GM21526 (cell line): ENCODE measurements around the gene IL15RA.

Experiments used
- ATAC-seq: cut with Tn5 transposase; IDR thresholded peaks from one replicate; pipeline ENCODE4 v1.9.1; 2021; ENCODE audit warnings: moderate library complexity; ENCODE audit not compliant: unreplicated experiment, low FRiP score

Gene IL15RA, protein sequence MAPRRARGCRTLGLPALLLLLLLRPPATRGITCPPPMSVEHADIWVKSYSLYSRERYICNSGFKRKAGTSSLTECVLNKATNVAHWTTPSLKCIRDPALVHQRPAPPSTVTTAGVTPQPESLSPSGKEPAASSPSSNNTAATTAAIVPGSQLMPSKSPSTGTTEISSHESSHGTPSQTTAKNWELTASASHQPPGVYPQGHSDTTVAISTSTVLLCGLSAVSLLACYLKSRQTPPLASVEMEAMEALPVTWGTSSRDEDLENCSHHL

GRCh38 chr10:5977471-5978229 is at the start of gene IL15RA:
IL15RA (minus strand) TSS chr10:5977543; CDS start chr10:5977492, 51 bp downstream.
- ATAC-seq: peak; percentile 58

DNA sequence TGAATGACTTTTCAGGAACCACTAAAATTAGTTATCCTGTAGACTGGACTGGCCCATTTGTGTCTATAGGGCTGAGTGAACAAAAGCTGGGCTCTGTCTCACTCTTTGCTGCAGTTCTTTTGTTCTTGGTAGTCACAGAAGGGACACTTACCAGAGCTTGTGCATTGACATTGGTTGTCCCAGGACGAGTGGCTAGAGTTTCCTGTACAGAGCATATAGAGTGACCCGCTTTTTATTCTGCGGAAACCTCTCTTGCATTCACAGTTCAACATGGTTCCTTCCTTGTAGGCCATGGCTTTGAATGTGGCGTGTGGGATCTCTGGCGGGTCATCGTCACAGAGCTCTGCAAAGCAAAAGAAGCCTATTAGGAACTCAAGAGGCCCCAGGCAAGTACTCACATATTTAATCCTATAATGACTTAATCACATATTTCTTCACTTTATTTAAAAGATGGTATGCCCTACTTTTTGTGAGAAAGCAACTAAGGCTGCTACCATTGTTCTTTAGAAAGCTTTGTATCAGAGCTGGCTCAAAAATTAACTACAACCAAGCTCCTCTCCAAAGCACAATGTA is 48.4 kb upstream of the IL15RA start:
- ATAC-seq: no peak

DNA sequence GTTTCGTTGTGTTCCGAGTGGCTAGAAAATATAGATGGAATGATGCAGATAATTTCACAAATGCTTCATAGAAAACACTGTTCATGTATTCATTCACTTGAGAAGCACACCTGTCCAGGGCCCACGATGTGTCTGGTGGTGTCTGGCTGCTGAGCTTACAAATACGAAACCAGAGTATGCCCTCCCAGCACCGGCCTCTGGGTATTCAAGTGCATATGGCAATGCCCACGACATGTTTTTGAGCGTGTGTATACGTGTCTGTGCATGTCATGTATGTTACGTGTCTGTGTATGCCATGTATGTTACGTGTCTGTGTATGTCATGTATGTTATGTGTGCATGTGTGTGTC is 47.0 kb upstream of the IL15RA start:
- no peak for ATAC-seq

- no peak for ATAC-seq
Measured at GRCh38 chr10:6023661-6024333, 46.5 kb upstream of the IL15RA start.

DNA sequence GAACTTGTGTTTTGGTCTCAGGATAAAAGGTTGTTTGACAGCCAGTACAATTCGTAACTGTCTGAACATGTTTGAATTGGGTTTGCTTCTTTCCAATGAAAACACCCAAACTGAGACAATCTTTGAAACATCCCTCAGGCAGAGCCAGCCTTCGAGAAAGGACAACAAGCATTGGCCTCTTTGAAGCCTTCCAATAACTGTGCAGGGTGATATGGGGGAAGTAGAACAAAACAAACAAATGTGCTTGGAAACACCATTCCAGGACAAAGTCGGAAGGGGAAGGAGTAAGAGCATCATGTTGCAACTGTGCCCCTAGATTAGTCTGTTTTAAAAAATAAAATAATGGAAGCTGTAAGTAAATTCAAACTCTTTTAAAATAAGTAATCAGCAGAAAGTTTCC is 45.3 kb upstream of the IL15RA start:
- ATAC-seq: no peak

GRCh38 chr10:6020826-6021225 is 43.5 kb upstream of the IL15RA start:
- no peak for ATAC-seq

DNA sequence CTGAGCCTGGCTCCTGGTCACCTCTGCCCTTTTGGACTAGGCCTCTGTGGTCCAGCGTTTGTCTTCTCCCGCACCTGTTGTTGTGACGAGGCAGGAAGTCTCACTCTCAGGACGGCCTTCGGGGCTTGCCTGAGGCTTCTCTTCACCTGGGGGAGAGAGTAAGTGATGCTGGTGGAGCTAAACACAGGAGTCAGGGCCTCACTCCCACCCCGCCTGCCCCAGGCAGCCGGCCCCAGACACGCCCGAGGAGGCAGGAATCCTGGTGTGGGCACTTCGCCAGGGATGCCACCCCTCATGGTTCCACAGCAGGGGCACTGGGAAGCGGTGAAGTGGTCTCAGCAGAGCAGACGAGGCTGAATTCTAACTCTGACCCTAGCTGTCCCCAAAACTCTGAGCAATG is 42.5 kb upstream of the IL15RA start:
- no peak for ATAC-seq

GRCh38 chr10:6019010-6019782 is 41.9 kb upstream of the IL15RA start:
- no peak for ATAC-seq

GRCh38 chr10:6018422-6018821 is 41.1 kb upstream of the IL15RA start:
- ATAC-seq: no peak

GRCh38 chr10:6017781-6018354 is 40.5 kb upstream of the IL15RA start:
- ATAC-seq: no peak

DNA sequence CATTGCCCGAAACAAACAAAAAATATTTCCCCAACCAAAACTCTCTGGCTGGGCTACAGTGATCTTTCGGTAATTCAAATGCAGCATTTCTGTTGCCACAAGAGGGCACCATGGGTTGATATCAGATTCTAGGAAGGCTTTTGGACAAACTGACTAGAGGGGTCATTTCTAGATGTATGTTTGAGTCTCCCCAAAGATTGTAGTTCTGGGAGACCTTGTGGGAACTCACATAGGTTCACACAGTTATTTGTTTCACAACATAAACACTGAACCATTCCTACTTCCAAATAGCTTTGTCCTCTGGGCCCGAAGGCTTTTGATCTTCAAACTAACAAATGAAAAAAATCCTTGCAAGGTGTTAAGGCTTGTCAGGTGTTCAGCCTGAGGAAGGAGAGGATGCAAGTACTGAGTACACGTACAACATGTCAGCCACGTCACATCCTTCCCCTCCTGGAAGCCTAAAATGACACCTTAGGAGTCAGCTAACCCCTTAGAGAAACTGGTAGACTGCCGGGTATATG is 37.0 kb upstream of the IL15RA start:
- ATAC-seq: no peak

GRCh38 chr10:6013413-6014192 is 36.3 kb upstream of the IL15RA start:
- no peak for ATAC-seq

DNA sequence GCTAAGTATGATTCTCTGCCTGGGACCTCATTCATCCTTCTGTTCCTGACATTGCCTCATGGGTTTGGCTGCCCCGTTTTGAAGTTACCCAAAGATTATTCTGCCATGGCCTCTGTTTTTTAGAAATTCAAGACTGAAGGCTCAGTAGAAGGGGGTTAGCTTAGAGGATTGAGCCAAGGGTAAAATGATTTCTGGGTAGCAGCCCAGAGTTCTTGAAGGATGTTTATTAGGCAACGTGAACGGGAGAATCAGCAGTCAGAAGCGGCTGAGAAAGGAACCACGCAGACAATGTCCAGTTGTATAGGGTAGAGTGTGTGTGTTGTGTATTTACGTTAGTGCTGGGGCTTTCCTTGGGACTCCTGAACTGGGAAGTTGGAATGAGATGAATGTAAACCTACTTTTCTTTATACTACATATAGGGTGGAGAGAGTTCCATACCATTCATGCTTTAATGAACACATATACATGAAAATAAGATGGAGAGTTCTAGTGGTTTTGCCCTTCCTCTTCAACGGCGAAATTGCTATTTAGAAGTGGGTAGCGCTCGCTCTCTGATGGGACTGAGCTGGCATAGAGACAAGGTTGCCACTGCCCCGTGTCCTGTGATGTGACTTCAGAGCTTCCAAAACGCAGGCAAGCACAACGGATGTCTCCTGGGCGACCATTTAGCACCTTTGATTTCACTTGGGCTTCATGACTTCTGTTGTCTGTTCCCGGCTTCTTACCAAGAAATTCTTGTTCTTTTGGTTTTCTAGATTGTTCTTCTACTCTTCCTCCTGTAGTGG is 35.0 kb upstream of the IL15RA start:
- no peak for ATAC-seq

DNA sequence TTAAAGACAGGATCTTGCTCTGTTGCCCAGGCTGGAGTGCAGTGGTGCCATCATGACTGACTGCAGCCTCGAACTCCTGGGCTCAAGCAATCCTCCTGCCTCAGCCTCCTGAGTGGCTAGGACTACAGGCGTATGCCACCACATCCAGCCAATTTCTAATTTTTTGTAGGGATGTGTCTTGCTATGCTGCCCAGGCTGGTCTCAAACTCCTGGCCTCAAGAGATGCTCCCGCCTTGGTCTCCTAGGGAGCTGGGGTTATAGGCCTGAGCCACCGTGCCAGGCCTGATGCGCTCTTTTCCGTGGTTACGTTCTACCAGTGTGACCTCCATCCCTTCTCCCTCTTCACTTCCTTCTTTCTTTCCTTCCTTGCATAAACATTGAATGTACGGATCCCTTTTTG is 34.2 kb upstream of the IL15RA start:
- ATAC-seq: no peak

DNA sequence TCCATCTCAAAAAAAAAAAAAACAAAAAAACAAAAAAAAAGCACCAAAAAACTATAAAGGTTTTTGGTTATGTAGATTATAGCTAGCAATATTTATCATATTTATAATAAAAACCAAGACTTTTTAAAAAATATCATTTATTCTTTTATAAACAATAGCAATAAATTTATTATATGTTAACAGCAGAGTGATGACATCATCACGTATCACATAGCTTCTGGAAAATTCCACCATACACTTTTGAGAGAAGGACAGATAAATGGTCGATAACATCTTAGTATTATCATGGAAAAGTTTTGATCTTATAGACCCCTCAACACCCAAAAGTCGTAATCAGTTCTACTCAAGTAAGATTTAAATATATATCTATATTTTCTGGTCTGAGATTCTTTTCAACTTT is 33.2 kb upstream of the IL15RA start:
- ATAC-seq: no peak

DNA sequence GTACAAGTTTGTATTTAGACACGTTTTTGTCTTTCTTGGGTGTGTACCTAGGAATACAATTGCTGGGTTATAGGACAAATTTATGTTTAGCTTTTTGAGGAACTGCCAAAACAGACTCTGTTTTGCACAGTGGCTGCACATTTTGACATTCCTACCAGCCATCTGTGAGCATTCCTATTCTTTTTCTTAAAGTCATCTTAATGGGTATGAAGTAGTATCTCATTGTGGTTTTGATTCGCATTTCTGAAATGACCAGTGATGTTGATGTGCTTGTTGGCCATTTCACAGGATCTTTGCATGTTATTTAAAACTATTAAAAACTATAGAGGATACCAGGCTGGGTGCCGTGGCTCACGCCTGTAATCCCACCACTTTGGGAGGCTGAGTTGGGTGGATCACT is 32.6 kb upstream of the IL15RA start:
- ATAC-seq: no peak

DNA sequence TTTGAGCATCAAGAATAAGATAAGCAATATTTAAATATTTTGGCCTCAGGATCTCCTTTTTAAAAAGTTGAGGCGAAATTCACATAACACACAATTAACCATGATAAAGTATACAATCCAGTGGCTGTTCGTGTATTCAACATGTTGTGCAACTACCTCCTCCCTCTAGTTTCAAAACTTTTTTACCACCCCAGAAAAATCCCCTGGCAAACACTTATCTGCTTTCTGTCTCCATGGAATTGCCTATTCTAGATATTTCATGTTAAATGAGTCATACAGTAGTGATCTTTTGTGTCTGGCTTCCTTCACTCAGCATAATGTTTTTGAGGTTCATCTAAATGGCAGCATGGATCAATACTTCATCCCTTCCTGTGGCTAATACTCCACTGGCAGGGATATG is 31.8 kb upstream of the IL15RA start:
- no peak for ATAC-seq

GRCh38 chr10:6008497-6009142 is 31.3 kb upstream of the IL15RA start:
- no peak for ATAC-seq
